ENCODE results near the gene FYCO1. TPM values are rescaled to one million over a fixed set of nuclear protein-coding genes. Genes with fewer than 3 reads are reported as not detected.

Gene FYCO1
- total RNA-seq, 3 donors from 2014 or later (not counting 1 experiment from before 2014, with no cell fraction given) = 23.0 to 28.4 (median 27.5) TPM

DNA sequence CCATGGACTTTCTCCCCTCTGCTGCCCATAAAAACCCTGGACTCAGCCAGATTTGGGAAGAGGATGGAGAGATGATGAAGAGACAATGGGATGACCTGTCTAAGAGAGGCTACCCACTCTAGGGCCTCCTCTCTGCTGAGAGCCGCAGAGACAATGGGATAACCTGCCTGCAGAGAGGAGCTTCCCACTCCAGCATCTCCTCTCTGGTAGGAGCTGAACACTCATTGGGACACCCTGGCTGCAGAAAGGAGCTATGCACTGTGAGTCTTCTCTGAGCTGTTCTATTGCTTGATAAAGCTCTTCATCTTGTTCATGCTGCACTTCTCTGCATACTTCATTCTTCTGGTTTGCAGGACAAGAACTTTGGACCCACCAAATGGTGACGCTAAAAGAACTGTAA, 36.1 kb upstream of the FYCO1 start:
- H3K27me3 ChIP-seq (ENCODE audit: control insufficient read depth, insufficient read depth, low read length) = no peaks in the 10 kb centered on the region
- no peaks in the 10 kb centered on the region for H3K36me3 ChIP-seq (ENCODE audit: control insufficient read depth, insufficient read depth, low read length)
- H3K4me3 Mint-ChIP-seq = no peak overlapping the region
- H3K4me3 ChIP-seq (ENCODE audit: low read length) = no peak overlapping the region
- peaks cover 0 to 3% of the 10 kb centered on the region in 2 donors for H3K9me3 Mint-ChIP-seq
- no peaks in the 10 kb centered on the region for H3K4me1 ChIP-seq (ENCODE audit: control insufficient read depth, insufficient read depth, low read length)
- TF ChIP-seq, protein P1, sequence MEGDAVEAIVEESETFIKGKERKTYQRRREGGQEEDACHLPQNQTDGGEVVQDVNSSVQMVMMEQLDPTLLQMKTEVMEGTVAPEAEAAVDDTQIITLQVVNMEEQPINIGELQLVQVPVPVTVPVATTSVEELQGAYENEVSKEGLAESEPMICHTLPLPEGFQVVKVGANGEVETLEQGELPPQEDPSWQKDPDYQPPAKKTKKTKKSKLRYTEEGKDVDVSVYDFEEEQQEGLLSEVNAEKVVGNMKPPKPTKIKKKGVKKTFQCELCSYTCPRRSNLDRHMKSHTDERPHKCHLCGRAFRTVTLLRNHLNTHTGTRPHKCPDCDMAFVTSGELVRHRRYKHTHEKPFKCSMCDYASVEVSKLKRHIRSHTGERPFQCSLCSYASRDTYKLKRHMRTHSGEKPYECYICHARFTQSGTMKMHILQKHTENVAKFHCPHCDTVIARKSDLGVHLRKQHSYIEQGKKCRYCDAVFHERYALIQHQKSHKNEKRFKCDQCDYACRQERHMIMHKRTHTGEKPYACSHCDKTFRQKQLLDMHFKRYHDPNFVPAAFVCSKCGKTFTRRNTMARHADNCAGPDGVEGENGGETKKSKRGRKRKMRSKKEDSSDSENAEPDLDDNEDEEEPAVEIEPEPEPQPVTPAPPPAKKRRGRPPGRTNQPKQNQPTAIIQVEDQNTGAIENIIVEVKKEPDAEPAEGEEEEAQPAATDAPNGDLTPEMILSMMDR (IDR thresholded peaks at IDR 0.05) = no peak
- H3K9me3 ChIP-seq (ENCODE audit: control insufficient read depth, insufficient read depth, low read length) = peaks cover 11% of the 10 kb centered on the region
- no peaks in the 10 kb centered on the region for H3K4me1 Mint-ChIP-seq
- ATAC-seq (no peak), DNase-seq (no peak)
- peaks cover 0 to 4% of the 10 kb centered on the region in 2 donors for H3K27me3 Mint-ChIP-seq (ENCODE audit: low read depth in 2 of 2)
- WGBS (ENCODE audit: insufficient coverage) = 82% methylated on average over 2 of the region's 2 CpGs
- no peaks in the 10 kb centered on the region for H3K36me3 Mint-ChIP-seq
- intact Hi-C loops (cut with micrococcal nuclease) = no loop called here
- no peak overlapping the region for H3K27ac ChIP-seq (ENCODE audit: low read length)
- H3K27ac Mint-ChIP-seq = no peak overlapping the region

DNA sequence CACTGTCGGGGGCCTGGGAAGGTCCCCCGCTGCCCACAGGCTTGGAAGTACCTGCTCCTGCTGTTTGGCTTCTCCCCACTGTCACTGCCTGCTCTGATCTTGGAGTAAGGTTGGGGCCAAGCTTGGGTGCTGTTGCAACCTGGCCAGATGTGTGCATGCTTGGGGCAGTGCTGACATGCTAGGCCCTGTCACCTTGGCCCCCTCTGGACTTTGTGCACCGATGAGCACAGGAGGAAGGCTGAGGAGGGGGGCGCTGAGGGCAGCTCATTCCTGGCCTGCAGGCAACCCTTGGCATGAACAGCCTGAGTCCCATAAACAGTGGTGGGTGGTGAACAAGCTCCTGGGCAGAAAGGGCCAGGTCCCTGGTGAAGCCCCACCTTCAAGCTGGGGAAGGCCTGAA, 35.6 kb upstream of the FYCO1 start:
- TF ChIP-seq, protein P1 (IDR thresholded peaks at IDR 0.05) = no peak
- Mint-ChIP-seq H3K4me3 (no peak overlapping the region), H3K27me3 (ENCODE audit: low read depth in 2 of 2) (peaks cover 0 to 4% of the 10 kb centered on the region in 2 donors), H3K4me1 (no peaks in the 10 kb centered on the region), H3K27ac (no peak overlapping the region), H3K36me3 (no peaks in the 10 kb centered on the region), H3K9me3 (peaks cover 0 to 3% of the 10 kb centered on the region in 2 donors)
- Histone ChIP-seq H3K27me3 (ENCODE audit: control insufficient read depth, insufficient read depth, low read length) (no peaks in the 10 kb centered on the region), H3K4me3 (ENCODE audit: low read length) (no peak overlapping the region), H3K36me3 (ENCODE audit: control insufficient read depth, insufficient read depth, low read length) (no peaks in the 10 kb centered on the region), H3K9me3 (ENCODE audit: control insufficient read depth, insufficient read depth, low read length) (peaks cover 11% of the 10 kb centered on the region), H3K27ac (ENCODE audit: low read length) (no peak overlapping the region), H3K4me1 (ENCODE audit: control insufficient read depth, insufficient read depth, low read length) (no peaks in the 10 kb centered on the region)
- intact Hi-C loops (cut with micrococcal nuclease) = no loop called here
- DNase-seq (no peak), ATAC-seq (no peak)
- WGBS (ENCODE audit: insufficient coverage) = 96% methylated on average over 4 of the region's 4 CpGs

DNA sequence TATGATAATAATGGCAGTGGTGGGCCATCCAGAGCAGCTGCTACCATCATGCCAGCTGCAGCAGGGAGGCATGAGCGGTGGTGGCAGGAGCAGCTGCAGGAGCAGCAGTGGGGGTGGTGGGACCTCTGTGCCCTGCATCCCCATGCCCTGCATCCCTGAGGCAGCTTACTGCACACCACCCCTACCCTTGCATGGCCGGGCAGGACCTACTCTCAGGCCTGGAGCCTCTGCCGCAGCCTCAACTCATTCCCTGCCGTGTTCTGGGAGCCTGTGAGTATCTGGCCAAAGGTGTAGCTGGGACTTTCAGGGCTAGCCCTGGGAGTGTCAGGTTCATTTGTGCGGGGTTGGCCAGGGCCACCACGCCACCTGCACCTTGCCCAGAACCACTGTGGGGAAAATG, 35.0 kb upstream of the FYCO1 start:
- Mint-ChIP-seq H3K27ac (no peak overlapping the region), H3K36me3 (no peaks in the 10 kb centered on the region), H3K4me1 (no peaks in the 10 kb centered on the region), H3K27me3 (ENCODE audit: low read depth in 2 of 2) (peaks cover 0 to 4% of the 10 kb centered on the region in 2 donors), H3K9me3 (peaks cover 0 to 3% of the 10 kb centered on the region in 2 donors), H3K4me3 (no peak overlapping the region)
- H3K27me3 ChIP-seq (ENCODE audit: control insufficient read depth, insufficient read depth, low read length) = no peaks in the 10 kb centered on the region
- no peaks in the 10 kb centered on the region for H3K36me3 ChIP-seq (ENCODE audit: control insufficient read depth, insufficient read depth, low read length)
- no peak overlapping the region for H3K27ac ChIP-seq (ENCODE audit: low read length)
- no peak for ATAC-seq
- H3K4me1 ChIP-seq (ENCODE audit: control insufficient read depth, insufficient read depth, low read length) = no peaks in the 10 kb centered on the region
- no peak for DNase-seq
- H3K9me3 ChIP-seq (ENCODE audit: control insufficient read depth, insufficient read depth, low read length) = peaks cover 11% of the 10 kb centered on the region
- TF ChIP-seq, protein P1 (IDR thresholded peaks at IDR 0.05) = no peak
- 95% methylated on average over 6 of the region's 6 CpGs for WGBS (ENCODE audit: insufficient coverage)
- intact Hi-C loops (cut with micrococcal nuclease) = no loop called here
- no peak overlapping the region for H3K4me3 ChIP-seq (ENCODE audit: low read length)

DNA sequence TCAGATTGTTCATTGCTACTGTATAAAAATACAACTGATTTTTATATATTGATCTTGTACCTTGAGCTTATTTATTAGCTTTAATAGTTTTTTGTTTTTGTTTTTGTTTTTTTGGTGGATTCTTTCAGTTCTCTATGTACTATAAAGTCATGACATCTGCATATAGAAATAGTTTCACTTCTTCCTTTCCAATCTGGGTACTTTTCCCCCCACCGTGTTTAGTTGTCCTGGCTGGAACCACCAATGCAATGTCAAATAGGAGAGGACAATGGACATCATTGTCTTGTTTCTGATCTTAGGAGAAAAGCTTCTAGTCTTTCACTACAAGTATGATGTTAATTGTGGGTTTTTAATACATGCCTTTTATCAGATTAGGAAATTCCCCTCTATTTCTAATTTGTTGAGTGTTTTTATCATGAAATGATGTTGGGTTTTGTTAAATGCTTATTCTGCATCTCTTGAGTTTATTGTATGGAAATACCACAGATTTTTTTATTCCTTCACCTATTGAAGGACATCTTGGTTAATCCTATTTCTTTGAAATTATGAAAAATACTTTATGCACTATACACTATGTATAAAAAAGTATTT, 34.4 kb upstream of the FYCO1 start:
- Histone ChIP-seq H3K36me3 (ENCODE audit: control insufficient read depth, insufficient read depth, low read length) (no peaks in the 10 kb centered on the region), H3K4me3 (ENCODE audit: low read length) (no peak overlapping the region), H3K4me1 (ENCODE audit: control insufficient read depth, insufficient read depth, low read length) (no peaks in the 10 kb centered on the region), H3K27me3 (ENCODE audit: control insufficient read depth, insufficient read depth, low read length) (no peaks in the 10 kb centered on the region), H3K27ac (ENCODE audit: low read length) (no peak overlapping the region), H3K9me3 (ENCODE audit: control insufficient read depth, insufficient read depth, low read length) (peaks cover 11% of the 10 kb centered on the region)
- Mint-ChIP-seq H3K27ac (no peak overlapping the region), H3K4me3 (no peak overlapping the region), H3K36me3 (no peaks in the 10 kb centered on the region), H3K9me3 (peaks cover 0 to 3% of the 10 kb centered on the region in 2 donors), H3K4me1 (no peaks in the 10 kb centered on the region), H3K27me3 (ENCODE audit: low read depth in 2 of 2) (peaks cover 0 to 4% of the 10 kb centered on the region in 2 donors)
- no CpG with 5 or more reads among the region's 1 CpG for WGBS (ENCODE audit: insufficient coverage)
- ATAC-seq (no peak), DNase-seq (no peak)
- TF ChIP-seq, protein P1 (IDR thresholded peaks at IDR 0.05) = no peak
- intact Hi-C loops (cut with micrococcal nuclease) = no loop called here

Measured in natural killer cell (primary cell).